ENCODE measurements around the gene KRT33A.
"Not testable (repeated sequence)": the region's sequence is repeated elsewhere in the genome, so short reads cannot be mapped to it uniquely, and the experiment has no call there.

DNA sequence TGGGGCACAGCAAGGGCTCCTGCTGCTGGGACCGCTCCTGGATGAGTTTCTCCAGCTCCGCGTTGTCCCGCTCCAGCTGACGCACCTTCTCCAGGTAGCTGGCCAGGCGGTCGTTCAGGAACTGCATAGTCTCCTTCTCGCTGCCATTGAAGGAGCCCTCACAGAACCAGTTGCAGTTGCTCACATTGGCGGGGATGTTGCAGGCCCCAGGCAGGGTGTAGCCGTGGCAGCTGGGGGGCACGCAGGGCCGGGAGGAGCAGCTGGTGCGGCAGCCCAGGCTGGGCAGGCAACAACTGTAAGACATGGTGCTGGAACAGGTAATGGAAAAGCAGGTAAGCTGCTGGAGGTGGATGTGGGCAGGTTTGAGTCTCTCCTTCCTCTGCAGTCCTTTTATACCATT lies 31.3 kb upstream of the KRT33A start, which contains the start of gene KRT34:
- not testable (repeated sequence) for TF ChIP-seq POLR2A, CTCF (IDR thresholded peaks at IDR 0.05)
